GM21381 (cell line): ENCODE data around the gene TANC1.
A peak's percentile ranks its signal among the peaks of the same experiment; 100 is the strongest.

Source experiments
- ATAC-seq: cut with Tn5 transposase; IDR thresholded peaks from one replicate; pipeline ENCODE4 v1.9.1; 2021; ENCODE audit warnings: mild to moderate bottlenecking, moderate library complexity; ENCODE audit not compliant: unreplicated experiment

TANC1 gene

DNA sequence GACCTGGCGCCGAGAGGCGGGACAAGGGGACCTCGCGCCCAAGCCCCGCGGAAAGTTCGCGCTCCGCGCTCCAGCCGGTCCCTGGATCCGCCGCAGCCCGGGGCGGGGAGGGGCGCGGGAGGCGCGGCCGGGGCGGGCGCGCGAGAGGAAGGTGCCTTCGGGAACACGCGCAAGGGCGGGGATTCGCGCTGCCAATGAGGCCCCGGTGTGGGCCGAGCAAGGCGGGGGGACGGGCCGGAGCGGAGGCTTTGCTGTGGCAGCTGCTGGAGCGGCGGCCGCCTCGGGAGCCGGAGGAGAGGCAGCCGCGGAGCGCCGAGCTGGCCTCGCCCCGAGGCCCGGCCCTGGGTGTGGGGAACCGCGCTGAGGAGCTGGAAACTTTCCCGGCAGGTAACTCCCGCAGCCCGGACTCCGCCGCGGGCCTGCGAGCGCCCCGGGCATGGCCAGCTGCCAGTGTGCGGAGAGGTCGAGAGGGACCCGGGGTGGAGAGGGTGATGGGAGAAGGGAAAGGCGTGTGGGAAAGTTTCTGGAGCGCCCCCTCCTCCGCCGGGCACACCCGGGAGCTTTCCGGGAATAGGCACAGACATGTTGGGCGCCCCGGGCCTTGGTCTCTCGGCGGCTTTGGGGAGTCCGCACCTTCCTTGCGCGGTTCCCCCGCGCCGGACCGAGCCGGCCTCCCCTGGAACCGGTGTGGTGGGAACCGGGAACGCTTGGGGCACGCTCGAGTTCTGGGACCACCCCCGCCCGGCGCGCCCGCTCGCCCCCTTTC is at the start of gene TANC1:
Gene TANC1, plus strand, starts transcription at position 245 of the 766 bp plus-strand sequence. CDS start 97,271 bp downstream, outside the sequence.
- peak; percentile 91 for ATAC-seq

DNA sequence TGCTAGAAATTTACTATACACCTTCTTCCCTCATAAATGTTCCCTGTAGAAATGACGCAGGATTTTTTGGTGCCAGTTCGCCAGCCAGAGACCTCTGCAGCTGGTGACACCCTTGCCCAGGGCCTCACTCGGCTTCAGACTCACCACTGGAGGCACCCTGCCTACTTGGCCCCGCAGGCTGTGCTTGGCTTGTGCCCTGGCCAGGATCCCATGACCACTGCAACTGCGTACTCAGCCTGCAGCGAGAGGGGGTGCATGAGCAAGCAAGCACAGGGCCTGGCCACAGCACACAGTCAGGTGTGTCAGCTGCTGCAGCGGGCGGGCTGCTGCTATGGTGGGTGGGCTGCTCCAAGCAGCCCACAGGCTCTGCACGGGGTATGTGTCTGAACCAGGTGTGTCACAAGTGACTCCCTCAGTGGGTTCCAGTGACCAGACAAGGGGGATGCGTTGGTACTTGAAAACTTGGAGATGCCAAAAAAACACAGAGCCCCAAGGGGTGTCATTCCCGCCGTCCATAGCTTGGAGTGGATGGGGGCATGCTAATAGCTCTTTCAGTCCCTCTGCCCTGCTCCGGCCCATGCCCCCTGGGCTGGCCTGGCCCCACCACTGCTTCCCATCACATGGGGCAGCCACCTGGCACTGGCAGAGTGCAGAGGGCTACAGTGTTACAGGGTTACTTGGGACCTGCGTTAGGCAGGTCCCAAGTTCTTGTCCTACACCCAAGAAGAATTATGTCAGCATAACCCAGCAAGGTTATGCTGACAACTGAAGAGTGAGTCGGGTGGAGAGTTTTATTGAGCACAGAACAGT is 46.6 kb upstream of the TANC1 start:
- no peak for ATAC-seq

DNA sequence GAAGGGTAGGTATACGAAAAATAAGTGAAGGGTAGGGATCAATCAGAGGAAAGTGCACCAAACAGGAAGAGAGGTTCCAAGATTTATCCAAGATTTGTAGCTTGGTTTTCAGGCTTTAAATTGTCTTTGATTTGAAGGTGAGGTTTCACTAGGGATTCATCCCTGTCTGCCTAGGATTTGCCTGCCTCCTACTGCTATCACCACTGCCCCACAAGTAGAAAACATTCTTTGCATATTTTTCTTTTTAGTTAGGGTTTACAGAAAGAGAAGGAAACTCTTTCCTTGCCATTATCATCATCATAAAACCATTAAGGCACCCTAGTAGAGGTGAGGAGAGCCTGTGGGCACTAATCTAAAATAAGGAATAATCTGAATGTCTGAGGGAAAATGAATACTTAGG is 45.8 kb upstream of the TANC1 start:
- no peak for ATAC-seq

DNA sequence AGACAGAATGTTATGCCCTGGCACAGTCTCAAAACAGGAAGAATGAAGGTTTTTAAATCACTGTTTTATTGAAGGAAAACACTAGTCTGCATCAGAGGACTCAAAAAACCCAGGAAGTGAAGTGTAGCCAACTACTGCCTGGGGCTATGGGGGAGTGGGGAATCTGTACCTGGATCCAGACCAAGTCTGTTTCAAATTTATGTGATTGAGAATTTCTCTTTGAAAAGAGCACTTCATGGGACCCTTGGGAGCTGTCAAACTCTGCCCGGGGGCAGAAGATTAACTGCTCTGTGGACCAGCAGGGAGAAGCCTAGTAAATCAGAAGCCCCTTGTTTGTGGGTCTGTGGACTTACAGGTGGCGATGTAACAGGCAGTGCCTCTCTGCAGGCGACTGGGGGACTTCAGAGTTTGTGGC is 45.3 kb upstream of the TANC1 start:
- ATAC-seq = no peak

DNA sequence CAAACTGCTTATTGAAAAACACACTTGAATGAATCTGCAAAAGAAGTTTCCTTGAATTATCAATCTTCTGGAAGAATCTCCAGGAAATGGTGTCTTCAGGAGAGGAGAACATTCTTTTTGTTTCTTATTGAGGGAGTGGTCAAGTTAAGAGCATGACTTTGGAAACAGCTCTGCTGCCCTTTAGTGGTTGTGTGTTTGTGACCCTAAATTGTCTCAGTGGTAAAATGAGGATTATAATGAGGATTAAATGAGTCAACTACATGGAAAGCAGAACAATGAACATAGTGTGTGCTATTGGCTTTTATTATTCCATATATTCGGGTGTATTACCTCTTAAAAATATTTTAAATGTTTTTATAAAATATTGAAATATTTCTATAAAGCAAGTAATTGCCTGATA is 44.8 kb upstream of the TANC1 start:
- ATAC-seq = no peak

DNA sequence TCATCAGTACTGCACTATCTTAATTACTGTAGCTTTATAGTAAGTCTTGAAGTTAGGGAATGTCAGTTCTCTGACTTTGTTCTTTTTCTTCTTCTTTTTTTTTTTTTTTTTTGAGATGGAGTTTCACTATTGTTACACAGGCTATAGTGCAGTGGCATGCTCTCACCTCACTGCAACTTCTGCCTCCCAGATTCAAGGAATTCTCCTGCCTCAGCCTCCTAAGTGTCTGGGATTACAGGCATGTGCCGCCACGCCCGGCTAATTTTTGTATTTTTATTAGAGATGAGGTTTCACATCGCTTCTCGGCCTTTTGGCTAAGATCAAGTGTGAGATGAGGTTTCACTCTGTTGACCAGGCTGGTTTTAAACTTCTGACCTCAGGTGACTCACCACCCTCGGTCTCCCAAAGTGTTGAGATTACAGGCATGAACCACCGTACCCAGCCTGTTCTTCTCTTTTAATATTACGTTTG is 41.9 kb upstream of the TANC1 start:
- ATAC-seq = peak; percentile 55

DNA sequence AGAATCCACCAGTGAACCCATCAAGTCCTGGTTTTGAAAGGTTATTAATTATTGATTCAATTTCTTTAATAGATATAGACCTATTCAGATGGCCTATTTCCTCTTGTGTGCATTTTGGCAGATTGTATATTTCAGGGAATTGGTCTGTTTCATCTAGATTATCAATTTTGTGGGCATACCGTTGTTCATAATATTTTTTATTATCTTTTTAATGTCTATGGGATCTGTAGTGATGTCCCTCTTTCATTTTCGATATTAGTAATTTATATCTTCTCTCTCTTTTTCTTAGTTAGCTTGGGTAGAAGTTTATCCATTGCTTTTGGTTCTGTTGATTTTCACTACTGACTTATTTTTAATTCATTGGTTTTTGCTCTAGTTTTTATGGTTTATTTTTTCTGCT is 39.9 kb upstream of the TANC1 start:
- no peak for ATAC-seq

DNA sequence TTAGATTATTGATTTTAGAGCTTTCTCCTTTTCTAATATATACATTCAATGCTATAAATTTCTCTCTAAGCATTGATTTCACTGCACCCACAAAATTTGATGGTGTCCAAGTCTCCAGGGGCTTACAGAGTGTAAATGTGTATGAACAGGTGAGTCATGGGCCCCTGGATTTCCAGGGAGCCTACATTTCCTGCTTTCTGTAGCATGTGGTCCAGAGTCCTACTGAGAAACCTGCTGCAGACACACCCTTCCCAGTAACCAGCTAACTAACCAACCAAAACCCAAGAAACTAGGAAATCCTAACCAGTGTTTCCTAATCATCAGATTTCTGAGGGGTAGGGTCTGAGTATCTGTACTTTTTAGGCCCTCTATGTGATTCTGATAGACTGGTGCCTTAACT is 39.5 kb upstream of the TANC1 start:
- no peak for ATAC-seq

DNA sequence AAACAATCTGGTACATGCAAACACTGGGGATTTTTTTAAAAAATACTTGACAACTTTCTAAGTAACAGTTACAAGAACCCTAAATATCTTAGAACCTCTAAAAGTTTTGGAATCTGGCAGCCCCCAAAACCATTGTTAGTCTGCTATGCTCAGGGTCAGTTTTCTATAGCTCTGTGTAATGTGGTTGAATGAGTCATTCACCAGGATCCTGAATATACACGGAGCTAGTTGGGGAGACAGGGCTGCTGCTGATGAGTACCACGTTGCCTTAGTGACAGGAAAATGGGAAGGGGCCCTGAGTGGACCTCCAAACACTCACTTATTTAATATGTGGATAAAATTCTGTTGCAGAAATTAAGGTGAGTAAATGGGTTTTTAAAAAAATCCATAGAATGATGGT is 36.9 kb upstream of the TANC1 start:
- ATAC-seq = no peak

DNA sequence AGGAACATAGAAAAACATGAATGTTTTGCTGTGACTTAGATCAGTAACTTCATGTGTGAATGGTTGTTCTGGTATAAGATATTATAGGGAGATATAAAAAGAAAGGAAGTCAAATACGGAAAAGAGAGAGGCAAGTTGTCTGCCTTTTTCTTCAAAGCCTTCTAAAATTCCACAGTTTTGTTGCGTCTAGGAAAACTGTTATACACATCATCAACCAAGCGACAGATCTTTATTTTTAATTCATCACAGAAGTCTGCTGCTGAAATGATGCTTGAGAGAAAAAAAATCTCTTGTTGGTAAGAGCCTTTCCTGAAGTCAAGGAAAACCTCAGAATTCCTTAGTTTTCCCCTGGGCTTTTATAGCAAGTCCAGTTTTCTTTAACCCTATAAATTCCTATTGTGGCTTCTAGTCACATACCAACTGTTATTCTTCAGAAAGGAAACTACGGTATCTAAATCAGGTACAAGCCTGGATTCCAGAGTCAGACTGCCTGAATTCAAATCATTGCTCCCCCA is 36.3 kb upstream of the TANC1 start:
- no peak for ATAC-seq

DNA sequence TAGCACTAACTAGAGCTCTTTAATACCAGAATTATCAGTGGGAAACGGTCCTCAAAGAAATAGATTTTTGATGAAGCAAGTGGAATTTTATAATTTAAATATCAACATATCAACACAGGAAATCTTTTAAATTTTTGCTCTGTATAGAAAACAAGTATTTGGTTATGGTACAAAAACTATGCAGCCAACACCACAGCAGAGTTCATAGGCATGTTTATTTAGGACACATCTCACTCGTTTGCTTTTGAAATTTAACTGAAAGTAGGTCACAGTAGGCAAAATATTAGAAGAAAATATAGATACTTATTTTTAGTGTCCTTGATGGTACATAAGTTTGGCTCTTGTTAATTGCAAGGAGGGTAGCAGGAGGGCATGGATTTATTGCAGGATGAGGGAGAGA is 34.3 kb upstream of the TANC1 start:
- no peak for ATAC-seq

DNA sequence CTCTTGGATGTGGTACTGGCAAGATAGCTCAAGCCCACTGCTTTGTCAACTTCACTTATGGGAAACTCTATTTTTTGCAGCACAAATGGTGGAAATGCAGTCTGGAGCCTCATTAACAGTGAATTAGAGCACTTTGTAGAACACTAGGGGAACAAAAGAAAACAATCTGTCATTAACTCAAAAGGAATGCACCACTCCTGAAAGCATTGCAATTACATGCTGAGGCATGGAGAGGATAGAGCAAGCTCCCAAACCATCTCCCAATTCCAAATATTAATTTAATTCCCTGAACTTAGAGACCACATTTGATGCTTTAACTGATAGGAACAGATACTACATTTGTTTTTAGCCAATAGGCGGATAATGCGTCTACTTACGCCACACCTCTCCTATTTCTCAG is 32.8 kb upstream of the TANC1 start:
- no peak for ATAC-seq

DNA sequence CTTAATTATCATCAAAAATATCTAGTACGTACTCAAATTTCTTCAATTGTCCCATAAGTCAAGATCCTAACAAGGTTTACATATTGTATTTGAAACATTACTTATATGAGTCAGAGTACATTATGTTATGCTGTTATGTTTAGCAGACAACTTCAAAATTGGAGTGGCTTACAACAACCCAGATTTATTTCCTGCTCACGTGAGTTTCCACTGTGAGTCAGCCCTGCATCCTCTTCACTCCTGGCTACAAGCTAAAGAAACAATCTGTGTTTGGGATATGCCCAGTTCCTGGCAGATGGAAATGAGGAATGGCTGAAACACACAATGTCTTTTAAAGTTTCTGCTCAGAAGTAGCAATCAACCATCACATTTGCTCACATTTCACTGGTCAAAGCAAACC is 31.5 kb upstream of the TANC1 start:
- ATAC-seq = no peak

DNA sequence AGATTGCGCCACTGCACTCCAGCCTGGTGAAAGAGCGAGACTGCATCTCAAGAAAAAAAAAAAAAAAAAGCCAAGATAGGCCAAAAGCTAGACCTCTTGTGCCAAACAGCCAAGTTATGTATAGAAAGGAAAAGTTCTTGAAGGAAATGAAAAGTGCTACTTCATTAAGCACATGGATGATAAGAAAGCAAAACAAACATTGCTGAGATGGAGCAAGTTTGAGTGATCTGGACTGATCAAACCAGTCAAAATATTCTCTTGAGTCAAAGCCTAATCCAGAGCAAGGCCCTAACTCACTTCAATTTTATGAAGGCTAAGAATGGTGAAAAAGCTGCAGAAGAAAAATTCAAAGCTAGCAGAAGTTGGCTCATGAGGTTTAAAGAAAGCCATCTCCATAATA is 28.1 kb upstream of the TANC1 start:
- ATAC-seq = no peak

DNA sequence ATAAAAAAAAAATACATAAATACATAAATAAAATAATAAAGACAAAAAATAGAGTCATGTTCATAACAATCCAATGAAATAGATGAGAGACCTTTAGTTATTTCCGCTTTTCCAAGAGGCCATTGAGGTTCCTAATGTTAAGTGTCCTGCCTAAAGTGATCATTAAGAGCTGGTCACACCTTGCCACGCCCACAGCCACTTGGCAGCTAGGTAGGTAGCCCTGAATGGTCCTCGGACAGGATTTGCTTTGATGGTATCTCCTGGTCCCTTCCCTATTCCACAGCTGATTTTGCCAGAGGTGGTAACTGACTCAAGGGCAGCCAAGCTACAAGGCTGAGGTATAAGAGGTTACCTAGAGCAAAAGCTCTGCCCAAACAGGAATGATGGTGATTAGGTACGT is 24.5 kb upstream of the TANC1 start:
- no peak for ATAC-seq

DNA sequence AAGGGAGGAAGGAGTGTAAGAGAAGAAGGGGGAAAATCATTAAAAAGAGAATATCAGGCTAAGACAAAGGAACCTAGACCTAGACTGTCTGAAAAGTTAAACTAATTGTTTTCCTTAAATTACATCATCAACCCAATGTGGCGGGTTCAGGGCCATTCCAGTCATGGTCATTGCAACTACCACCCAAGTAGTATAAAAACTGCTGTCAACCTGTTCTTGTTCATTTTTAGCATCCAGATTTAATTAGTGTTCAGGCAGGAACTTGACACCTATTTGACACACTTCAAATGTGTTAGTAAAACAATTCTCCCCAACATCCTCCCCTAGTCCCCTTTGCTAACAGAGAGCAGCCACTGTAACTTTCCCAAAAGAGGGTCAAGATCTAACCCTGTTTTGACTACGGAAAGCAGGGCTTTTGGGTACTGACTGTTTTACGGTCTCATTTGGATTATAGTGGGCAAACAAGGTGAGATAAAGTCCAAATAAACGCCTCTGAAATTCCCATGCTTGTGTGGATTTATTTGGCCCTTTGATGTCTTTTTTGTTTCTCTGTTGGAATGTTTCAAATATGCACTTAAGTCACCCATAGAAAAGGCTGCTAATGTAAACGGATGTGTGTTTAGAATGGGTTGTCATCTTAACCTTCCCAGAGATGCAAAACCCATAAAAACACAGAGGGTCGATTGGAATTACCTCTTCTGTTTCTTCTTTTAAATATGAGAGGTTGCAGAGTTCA is 19.3 kb upstream of the TANC1 start:
- ATAC-seq = no peak

DNA sequence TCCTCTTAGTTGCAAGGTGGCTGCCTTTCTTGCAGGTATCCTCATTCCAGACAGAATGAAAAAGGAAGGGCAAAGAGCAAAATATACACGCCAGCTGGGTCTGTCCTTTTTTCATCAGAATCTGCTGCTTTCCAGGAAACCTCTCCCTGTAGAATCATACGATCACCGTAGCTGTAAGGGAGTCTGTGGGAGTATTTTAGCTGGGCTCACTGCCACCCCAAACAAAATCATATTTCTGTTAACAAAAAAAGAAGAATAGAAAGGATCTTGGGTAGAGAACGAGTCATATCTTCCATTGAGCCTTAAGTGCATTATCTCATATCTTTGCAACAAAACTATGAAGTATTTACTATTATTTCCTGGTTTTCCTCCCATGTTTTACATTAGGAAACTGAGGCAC is 15.0 kb upstream of the TANC1 start:
- no peak for ATAC-seq

DNA sequence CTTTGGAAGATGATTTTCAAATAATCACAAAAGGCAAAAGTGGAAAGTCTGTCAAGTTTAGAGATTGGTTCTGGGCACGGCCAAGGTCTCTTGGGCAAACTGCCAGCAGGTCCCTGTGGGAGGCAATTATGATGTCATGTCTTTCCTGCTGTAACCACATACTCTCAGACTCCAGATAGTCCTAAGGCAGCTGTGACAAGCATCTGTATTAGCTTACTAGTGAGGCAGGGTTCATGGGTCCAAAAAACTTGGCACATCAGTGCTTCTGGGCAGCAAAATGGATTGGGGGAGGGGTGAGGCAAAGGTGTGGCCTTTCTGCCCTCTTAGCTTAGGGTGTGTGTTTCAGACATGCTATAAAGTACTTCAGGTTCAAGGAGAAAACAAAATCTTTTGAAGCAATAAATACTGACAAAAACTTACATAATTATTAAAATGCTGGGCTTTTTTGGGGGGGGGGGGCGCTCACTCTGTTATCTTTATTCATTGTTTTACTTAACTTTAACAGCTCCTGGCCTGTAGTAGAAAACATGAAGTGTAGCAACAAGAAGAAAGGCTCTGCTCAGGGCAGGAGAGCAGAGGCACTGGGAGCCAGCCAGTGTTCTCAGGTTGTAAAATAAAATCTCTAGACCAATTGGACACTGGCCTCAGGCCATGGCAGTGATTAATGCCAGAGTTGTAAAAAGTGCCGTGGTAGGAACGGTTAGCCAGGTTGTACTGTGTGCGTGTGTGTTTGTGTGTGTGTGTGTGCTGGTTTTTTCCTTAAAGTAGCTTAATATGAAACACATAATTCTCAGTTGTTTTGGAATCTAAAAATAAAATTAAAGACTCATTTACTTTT is 14.3 kb upstream of the TANC1 start:
- ATAC-seq = no peak

DNA sequence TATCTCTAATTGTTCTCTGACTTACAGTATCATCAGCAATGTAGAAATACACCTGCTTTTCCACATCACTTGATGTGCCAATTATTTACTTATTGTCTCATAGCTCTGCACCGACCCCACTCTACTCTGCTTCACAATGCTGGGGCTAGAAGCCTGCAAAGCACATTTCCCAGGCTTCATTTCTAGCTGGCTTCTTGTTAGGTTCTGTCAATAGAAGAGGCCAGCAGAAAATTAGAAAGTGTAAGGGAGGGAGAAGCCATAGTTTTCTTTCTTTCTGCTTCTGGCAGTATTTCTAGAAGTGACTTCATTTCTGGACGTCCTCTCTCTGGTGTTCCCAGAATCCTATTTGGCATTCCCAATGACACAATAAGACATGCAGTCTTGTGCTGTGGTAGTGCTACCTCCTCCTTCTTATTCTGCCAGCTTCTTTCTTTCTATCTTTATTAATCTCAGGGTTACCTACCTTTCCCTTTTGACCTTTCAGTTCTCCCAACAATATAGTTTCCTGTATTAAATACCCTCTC is 12.5 kb upstream of the TANC1 start:
- ATAC-seq = no peak

DNA sequence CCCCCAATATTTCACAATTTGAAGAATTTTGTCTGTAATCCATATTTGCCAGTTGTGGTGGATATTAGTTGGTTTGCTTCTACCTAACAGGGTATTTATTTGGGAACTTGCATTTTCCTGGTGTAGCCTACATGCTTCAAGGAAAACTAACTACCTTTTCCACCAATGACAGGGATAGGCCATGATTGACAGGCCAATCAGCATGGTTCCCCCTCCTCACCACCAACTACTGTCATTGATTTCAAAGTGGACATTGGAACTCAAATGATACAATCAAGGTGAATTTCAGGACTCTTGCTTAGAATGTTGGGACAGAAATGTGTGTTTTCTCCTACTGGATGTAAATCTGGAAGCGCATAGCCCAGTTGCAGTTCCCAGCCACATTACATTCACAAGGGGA is 10.1 kb upstream of the TANC1 start:
- no peak for ATAC-seq
